D721Med (cell line): ENCODE results near the gene TMEM135.
"Not testable (repeated sequence)": the region's sequence is repeated elsewhere in the genome, so short reads cannot be mapped to it uniquely, and the experiment has no call there.

Experiments used
- DNase-seq: peaks from one replicate; pipeline ENCODE4 v3.0.0; 2011; ENCODE audit warnings: low spot score; ENCODE audit not compliant: insufficient read length
- FAIRE-seq: peaks from 2 replicates; lab custom pipeline; 2011; peaks lifted over from hg19 to GRCh38; lab: Jason Lieb, UNC
- TF ChIP-seq, protein P1 (sequence below): IDR thresholded peaks from 2 replicates; pipeline ENCODE4 v1.5.1; 2012; ENCODE audit warnings: mild to moderate bottlenecking, control low read depth; ENCODE audit not compliant: insufficient read depth; ENCODE audit errors: missing control alignments

TMEM135 gene

DNA sequence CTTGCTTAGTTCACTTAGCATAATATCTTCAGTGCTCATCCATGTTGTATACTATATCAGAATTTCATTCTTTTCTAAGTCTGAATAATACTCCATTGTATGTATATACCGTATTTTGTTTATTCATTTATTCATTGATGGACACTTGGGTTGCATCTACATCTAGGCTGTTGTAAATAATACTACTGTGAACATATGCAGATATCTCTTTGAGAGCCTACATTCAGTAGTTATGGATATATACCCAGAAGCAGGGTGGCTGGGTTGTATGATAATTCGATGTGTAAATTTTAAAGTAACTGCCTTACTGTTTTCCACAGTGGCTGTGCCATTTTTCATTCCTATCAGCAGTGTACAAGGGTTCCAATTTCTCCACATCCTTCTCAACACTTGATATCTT lies 116.5 kb downstream of the TMEM135 start:
- DNase-seq, result no peak
- FAIRE-seq, result no peak
- TF ChIP-seq, protein P1, sequence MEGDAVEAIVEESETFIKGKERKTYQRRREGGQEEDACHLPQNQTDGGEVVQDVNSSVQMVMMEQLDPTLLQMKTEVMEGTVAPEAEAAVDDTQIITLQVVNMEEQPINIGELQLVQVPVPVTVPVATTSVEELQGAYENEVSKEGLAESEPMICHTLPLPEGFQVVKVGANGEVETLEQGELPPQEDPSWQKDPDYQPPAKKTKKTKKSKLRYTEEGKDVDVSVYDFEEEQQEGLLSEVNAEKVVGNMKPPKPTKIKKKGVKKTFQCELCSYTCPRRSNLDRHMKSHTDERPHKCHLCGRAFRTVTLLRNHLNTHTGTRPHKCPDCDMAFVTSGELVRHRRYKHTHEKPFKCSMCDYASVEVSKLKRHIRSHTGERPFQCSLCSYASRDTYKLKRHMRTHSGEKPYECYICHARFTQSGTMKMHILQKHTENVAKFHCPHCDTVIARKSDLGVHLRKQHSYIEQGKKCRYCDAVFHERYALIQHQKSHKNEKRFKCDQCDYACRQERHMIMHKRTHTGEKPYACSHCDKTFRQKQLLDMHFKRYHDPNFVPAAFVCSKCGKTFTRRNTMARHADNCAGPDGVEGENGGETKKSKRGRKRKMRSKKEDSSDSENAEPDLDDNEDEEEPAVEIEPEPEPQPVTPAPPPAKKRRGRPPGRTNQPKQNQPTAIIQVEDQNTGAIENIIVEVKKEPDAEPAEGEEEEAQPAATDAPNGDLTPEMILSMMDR, result no peak

DNA sequence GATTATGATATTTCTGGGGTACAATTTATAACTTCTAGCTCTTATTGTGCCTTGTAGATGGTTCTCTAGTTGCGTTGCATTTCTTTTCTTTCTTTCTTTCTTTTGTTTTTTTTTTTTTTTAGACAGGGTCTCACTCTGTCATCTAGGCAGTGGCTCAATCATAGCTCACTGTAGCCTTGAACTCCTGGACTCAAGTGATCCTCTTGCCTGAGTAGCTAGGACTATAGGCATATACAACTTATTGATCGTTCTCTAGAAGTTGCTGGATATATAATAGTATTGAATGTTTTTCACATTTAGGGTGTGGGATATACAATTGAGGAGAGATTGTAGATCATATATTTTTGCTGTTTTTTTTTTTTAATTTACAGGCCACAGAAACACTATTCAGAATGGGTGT lies 119.2 kb downstream of the TMEM135 start:
- DNase-seq (no peak), FAIRE-seq (no peak)
- TF ChIP-seq, protein P1, result no peak

DNA sequence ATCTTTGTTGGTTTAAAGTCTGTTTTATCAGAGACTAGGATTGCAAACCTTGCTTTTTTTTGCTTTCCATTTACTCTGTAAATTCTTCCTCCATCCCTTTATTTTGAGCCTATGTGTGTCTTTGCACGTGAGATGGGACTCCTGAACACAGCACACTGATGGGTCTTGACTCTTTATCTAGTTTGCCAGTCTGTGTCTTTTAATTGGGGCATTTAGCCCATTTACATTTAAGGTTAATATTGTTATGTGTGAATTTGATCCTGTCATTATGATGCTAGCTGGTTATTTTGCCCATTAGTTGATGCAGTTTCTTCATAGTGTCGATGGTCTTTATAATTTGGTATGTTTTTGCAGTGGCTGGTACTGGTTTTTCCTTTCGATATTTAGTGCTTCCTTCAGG lies 131.3 kb downstream of the TMEM135 start:
- not testable (repeated sequence) for FAIRE-seq, DNase-seq

DNA sequence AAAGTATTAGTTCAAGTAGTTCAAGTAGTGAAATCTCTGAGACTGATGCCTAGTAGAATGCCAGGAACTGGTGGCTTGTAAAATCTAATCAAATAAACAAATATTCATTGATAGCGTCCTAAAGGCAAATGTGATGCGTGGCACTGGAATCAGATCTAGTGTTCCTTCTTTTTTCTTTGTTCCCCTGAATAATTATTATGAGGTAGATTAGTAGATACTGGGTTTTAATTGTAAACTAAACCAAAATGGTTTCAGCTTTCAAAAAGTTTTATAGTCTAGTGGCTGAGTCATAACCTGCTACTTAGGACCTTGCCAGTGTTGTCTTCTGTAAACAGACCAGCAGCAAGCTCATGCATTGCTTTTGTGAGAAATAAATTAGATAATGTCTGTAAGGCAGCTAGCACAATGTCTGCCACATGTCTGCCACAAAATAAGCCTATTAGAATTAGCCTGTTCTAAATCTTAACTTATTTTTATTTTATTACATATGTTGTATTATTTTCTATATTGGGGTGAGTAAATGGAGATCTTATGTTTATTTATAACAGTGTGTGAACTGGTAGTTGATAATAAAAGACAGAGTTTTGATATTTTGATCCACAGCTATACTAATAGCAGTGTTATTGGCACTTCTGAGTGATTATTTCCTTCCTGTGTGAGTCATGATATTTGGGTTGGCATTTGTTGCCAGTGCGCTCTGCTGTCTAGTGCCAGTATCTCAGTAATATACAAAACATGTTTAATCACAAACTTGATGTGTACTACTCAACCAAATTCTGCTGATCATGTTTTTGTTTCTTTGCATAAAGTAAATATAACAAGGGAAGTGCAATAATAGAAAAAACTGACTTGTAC lies 135.7 kb downstream of the TMEM135 start:
- DNase-seq (no peak), FAIRE-seq (no peak)
- TF ChIP-seq, protein P1, result no peak

DNA sequence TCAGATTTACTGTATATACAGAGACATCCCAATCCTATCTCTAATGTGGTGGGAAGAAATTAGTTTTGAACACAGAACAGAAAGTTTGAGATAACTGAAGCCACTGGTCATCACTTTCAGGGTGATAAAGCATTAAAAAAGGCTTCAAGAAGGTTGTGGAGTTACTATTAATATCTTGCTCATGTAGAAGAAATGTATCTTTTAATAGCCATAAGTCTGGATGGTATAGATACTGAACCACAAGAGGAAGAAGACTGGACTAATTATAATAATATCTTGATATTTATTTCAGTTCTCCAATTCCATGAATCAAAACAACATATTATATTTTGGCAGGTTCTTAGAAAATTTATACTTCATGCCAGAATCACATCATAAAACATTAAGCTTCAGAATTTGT lies 137.1 kb downstream of the TMEM135 start:
- DNase-seq, result no peak
- FAIRE-seq, result no peak
- TF ChIP-seq, protein P1, result no peak

DNA sequence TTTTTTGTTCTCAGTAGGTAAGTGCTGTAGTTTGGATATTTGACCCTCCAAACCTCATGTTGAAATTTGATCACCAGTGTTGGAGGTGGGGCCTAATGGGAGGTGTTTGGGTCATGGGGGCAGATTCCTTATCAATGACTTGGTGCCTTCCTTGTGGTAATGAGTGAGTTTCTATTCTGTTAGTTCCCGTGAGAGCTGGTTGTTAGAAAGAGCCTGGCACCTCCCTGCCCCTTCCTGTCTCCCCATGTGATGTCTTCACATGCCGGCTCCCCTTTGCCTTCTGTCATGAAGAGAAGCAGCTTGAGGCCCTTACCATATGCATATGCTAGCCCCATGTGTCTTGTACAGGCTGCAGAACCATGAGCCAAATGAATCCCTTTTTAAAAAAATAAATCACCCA lies 138.3 kb downstream of the TMEM135 start:
- no peak for DNase-seq
- no peak for FAIRE-seq
- TF ChIP-seq, protein P1, result no peak

DNA sequence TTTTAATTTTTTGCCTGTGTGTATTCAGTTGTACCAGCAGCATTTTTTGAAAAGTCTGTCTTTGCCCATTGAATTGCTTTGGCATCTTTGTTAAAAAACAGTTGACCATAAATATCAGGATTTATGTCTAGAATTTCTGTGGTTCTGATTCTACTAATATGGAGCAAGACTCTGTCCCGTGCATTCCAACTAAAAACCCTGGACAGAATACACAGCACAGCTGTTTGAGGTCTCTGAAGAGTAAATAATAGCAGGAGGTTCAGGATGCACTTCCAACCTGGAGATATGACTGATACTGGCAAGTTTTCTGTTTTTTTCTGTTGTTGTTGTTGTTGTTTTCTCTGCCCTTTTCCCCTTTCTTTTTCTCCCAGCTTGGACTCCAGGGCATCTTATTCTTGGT lies 141.9 kb downstream of the TMEM135 start:
- TF ChIP-seq, protein P1, result no peak
- DNase-seq, result no peak
- FAIRE-seq, result no peak
